ENCODE results near the gene SLC9C2.

- TF ChIP-seq TEAD4 (CRISPR knock-in tag; IDR thresholded peaks at IDR 0.05): no peak
- TF ChIP-seq, protein P1, sequence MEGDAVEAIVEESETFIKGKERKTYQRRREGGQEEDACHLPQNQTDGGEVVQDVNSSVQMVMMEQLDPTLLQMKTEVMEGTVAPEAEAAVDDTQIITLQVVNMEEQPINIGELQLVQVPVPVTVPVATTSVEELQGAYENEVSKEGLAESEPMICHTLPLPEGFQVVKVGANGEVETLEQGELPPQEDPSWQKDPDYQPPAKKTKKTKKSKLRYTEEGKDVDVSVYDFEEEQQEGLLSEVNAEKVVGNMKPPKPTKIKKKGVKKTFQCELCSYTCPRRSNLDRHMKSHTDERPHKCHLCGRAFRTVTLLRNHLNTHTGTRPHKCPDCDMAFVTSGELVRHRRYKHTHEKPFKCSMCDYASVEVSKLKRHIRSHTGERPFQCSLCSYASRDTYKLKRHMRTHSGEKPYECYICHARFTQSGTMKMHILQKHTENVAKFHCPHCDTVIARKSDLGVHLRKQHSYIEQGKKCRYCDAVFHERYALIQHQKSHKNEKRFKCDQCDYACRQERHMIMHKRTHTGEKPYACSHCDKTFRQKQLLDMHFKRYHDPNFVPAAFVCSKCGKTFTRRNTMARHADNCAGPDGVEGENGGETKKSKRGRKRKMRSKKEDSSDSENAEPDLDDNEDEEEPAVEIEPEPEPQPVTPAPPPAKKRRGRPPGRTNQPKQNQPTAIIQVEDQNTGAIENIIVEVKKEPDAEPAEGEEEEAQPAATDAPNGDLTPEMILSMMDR (IDR thresholded peaks at IDR 0.05): no peak
Observed at GRCh38 chr1:173628888-173629287, 26.0 kb upstream of the SLC9C2 start.
